Erythroblast (primary cell): ENCODE results near the gene MIER3.

Experiments used
- DNase-seq, 2 experiments: peaks; one replicate each; lab custom pipeline; 2025; lab: John Stamatoyannopoulos, UW
- GATA1 ChIP-seq: IDR thresholded peaks from 2 replicates; pipeline ENCODE4 v1.6.1; 2011; ENCODE audit warnings: low read depth, mild to moderate bottlenecking, control low read depth, low read length, moderate library complexity
- POLR2A ChIP-seq: IDR thresholded peaks from 2 replicates; pipeline ENCODE4 v1.6.1; 2011; ENCODE audit warnings: mild to moderate bottlenecking, low read length

The MIER3 gene

GRCh38 chr5:56900395-56900794 lies 51.5 kb downstream of the MIER3 start:
- DNase-seq = no peak
- TF ChIP-seq POLR2A (no peak), GATA1 (no peak)

DNA sequence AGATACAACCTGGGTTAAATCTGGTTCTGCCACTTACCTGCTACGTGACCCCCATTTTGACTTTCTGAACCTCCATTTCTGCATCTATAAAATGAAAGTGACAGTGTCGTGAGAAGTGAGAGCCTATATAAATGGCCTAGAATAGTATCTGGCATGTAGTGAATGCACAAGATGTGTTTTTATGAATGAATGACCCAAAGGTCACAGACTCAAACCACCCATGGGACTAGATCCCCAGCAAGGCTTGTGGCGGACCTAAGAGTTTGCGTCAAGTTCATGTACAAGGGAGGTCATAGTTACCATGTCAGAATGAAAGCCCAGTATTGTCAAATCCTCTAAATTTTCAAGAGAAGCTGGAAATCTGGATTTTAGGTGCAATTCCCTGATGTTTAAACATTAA lies 53.7 kb downstream of the MIER3 start:
- DNase-seq = no peak
- TF ChIP-seq POLR2A (no peak), GATA1 (no peak)

GRCh38 chr5:56896763-56897162 lies 55.2 kb downstream of the MIER3 start:
- TF ChIP-seq POLR2A = no peak
- TF ChIP-seq GATA1 = no peak
- DNase-seq = no peak

DNA sequence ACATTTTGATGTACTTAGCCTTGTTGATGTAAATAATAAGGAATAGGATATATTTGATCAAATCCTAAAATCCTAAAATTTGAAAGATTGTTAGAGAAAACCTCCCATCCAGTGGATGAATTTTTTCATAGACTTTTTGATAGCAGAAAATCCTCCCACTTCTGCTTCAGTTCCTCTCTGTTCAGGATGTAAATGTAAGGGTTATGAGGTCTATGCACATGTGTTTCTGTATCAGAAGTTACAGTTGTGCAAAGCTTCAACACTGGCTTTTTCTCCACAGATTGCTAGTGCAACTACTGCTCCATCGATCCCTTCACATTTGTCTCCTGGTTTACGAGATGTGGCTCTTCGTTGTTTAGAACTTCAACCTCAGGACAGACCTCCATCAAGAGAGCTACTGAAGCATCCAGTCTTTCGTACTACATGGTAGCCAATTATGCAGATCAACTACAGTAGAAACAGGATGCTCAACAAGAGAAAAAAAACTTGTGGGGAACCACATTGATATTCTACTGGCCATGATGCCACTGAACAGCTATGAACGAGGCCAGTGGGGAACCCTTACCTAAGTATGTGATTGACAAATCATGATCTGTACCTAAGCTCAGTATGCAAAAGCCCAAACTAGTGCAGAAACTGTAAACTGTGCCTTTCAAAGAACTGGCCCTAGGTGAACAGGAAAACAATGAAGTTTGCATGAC lies 58.5 kb downstream of the MIER3 start:
- TF ChIP-seq GATA1 = no peak
- DNase-seq = no peak

GRCh38 chr5:56881571-56881970 lies 70.4 kb downstream of the MIER3 start:
- no peak for TF ChIP-seq POLR2A
- no peak for TF ChIP-seq GATA1
- DNase-seq = no peak

DNA sequence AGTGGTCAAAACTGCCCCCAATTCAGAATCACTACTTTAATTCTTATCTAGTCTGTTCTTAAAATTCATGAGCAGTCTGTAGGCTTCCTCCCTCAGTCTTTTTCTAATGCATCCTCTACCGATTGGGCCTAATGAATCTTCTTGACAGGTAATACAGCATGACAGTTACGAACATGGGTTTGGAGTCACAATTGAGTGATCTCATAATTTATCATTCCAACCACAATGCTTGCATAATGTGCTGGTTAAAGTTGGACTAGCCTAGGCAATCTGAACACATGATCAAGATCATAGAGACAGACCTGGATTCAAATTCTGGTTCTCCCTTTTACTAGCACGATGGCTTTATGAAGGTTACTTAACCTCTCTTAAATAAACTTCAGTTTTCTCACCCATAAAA lies 75.6 kb downstream of the MIER3 start:
- no peak for DNase-seq
- TF ChIP-seq POLR2A (no peak), GATA1 (no peak)

- TF ChIP-seq POLR2A (no peak), GATA1 (no peak)
- DNase-seq = no peak
Measured at GRCh38 chr5:56873056-56873455, 78.9 kb downstream of the MIER3 start.

- TF ChIP-seq POLR2A (no peak), GATA1 (no peak)
- no peak for DNase-seq
Measured at GRCh38 chr5:56871777-56872176, 80.1 kb downstream of the MIER3 start.
